Measurements from ENCODE around the gene RUNX2.

DNA sequence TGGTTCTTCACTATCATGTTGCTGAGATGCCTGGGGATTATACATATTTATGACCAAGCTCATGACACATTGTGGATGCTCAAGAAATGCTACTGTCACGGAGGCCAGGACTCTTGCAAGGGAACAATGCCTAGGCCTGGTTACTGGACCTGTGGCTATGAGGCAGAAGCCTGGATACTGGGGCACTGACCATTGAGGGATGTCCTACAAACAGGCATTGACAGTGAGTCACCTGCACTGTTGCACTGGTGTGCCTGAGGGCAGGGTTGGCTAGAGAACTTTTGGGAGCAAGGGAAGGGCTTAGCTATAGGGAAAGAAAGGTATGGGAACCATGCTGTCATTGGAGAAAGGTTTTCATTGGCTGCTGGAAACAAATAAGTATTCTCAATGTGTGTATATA is 362.7 kb downstream of the RUNX2 start:
- no peak for TF ChIP-seq YY1 (IDR thresholded peaks at IDR 0.05; ENCODE audit: low read depth)
- no peak for TF ChIP-seq NFIC (IDR thresholded peaks at IDR 0.05)
- no peak for TF ChIP-seq EP300 (IDR thresholded peaks at IDR 0.05; ENCODE audit: borderline replicate concordance)
- TF ChIP-seq TAF1 (IDR thresholded peaks at IDR 0.05; ENCODE audit: low read depth): no peak
- no peak for TF ChIP-seq CEBPB (IDR thresholded peaks at IDR 0.05)
- TF ChIP-seq EGR1 (IDR thresholded peaks at IDR 0.05): no peak
